GM12878 (cell line): ENCODE data around the gene STARD8. TPM values are rescaled to one million over a fixed set of nuclear protein-coding genes. Genes with fewer than 3 reads are reported as not detected.

Source experiments
- ATAC-seq: fragments of 200-7000 bp; cut with Tn5 transposase; 3 replicates; pipeline ENCODE4 v1.9.1; 2020; ENCODE audit warnings: mild to moderate bottlenecking, moderate library complexity
- BruUV-seq: library from RNA; stranded (reverse); fragments of 400-500 nt; replicated peaks from 2 replicates; lab custom pipeline; 2021; lab: Mats Ljungman, UMichigan
- CTCF ChIA-PET: fragments of 300-600 bp; sonication (Branson Sonifier 250); formaldehyde crosslinking; extraction: SDS; loops from one replicate; lab custom pipeline; 2021; ENCODE audit warnings: inconsistent platforms; lab: Yijun Ruan, JAX
- POLR2A ChIA-PET: fragments of 350-600 bp; formaldehyde crosslinking; extraction: SDS; loops from one replicate; lab custom pipeline; 2021; ENCODE audit warnings: inconsistent platforms; lab: Charles Lee
- RAD21 ChIA-PET: fragments of 300-600 bp; sonication (Branson Sonifier 250); formaldehyde crosslinking; loops from one replicate; lab custom pipeline; 2023; ENCODE audit warnings: antibody characterized with exemption; ENCODE audit not compliant: unreplicated experiment; lab: Charles Lee
- SMC1A ChIA-PET: fragments of 300-600 bp; sonication (Branson Sonifier 250); formaldehyde crosslinking; loops from one replicate; lab custom pipeline; 2023; ENCODE audit not compliant: unreplicated experiment, uncharacterized antibody; lab: Charles Lee
- DNase-seq: peaks from one replicate; pipeline ENCODE4 v3.0.0-alpha.2; 2011; ENCODE audit warnings: low read depth, low spot score
- FAIRE-seq: peaks from 3 replicates; lab custom pipeline; 2011; peaks lifted over from hg19 to GRCh38; lab: Jason Lieb, UNC
- H2AFZ ChIP-seq: 2 replicates; pipeline ENCODE4 v1.6.0; 2011; ENCODE audit warnings: low read depth, low read length, control low read depth; ENCODE audit not compliant: control insufficient read depth
- H3K27ac ChIP-seq: 2 replicates; pipeline ENCODE4 v1.5.1; 2011; ENCODE audit warnings: control low read depth; ENCODE audit not compliant: control insufficient read depth, insufficient read depth
- H3K27me3 ChIP-seq, 2 experiments: replicated peaks in 1 of 2; 2 replicates each; pipeline versions ENCODE4 v1.6.0 to v1.6.1; 2011; ENCODE audit warnings: low read length in 1 of 2; ENCODE audit not compliant: control insufficient read depth in 2 of 2, insufficient read depth in 2 of 2
- H3K36me3 ChIP-seq, 2 experiments: 2 replicates each; pipeline ENCODE4 v1.5.1; 2011; ENCODE audit warnings: low read length in 1 of 2; ENCODE audit not compliant: control insufficient read depth in 2 of 2, insufficient read depth in 2 of 2
- H3K4me1 ChIP-seq: 2 replicates; pipeline ENCODE4 v1.6.1; 2011; ENCODE audit warnings: mild to moderate bottlenecking, low read length, moderate library complexity, mixed read lengths; ENCODE audit not compliant: control insufficient read depth, insufficient read depth
- H3K4me2 ChIP-seq: 2 replicates; pipeline ENCODE4 v1.6.0; 2011; ENCODE audit warnings: control low read depth; ENCODE audit not compliant: control insufficient read depth, insufficient read depth
- H3K4me3 ChIP-seq: fragments of 200-600 bp; sonication (generic); 2 replicates; pipeline ENCODE4 v1.5.1; 2016
- H3K79me2 ChIP-seq: 2 replicates; pipeline ENCODE4 v1.6.0; 2011; ENCODE audit warnings: low read length; ENCODE audit not compliant: control insufficient read depth, insufficient read depth
- H3K9ac ChIP-seq: 2 replicates; pipeline ENCODE4 v1.8.0; 2011; ENCODE audit warnings: low read length, control low read depth, mixed read lengths; ENCODE audit not compliant: control insufficient read depth, insufficient read depth
- H3K9me3 ChIP-seq: replicated peaks from 3 replicates; pipeline ENCODE4 v1.5.1; 2011; ENCODE audit warnings: mild to moderate bottlenecking, low read length; ENCODE audit not compliant: control insufficient read depth, insufficient read depth
- H4K20me1 ChIP-seq: 2 replicates; pipeline ENCODE4 v1.6.0; 2011; ENCODE audit not compliant: control insufficient read depth, insufficient read depth
- FOXM1 ChIP-seq: IDR thresholded peaks from 2 replicates; pipeline ENCODE4 v1.6.1; 2012; ENCODE audit warnings: low read depth, mild to moderate bottlenecking, inconsistent platforms, low read length, moderate library complexity
- GABPA ChIP-seq: IDR thresholded peaks from 2 replicates; pipeline ENCODE4 v1.6.1; 2014; ENCODE audit warnings: antibody characterized with exemption, low read depth, mild to moderate bottlenecking, inconsistent platforms
- KDM1A ChIP-seq: fragments of 200-600 bp; sonication (generic); IDR thresholded peaks from 2 replicates; pipeline ENCODE4 v1.6.1; 2016; ENCODE audit warnings: borderline replicate concordance
- RUNX3 ChIP-seq: IDR thresholded peaks from 2 replicates; pipeline ENCODE4 v1.6.1; 2012; ENCODE audit warnings: low read length, inconsistent platforms
- SIX5 ChIP-seq: IDR thresholded peaks from 2 replicates; pipeline ENCODE4 v1.6.1; 2011; ENCODE audit warnings: mild to moderate bottlenecking, low read depth, low read length, moderate library complexity; ENCODE audit not compliant: severe bottlenecking
- TARDBP ChIP-seq: IDR thresholded peaks from 2 replicates; pipeline ENCODE4 v1.6.1; 2016; ENCODE audit warnings: borderline replicate concordance
- TBL1XR1 ChIP-seq: IDR thresholded peaks from 2 replicates; pipeline ENCODE4 v1.6.1; 2012; ENCODE audit warnings: low read depth, low read length, improper control_type of control experiment
- ZBTB40 ChIP-seq: fragments of 450-650 bp; IDR thresholded peaks from 2 replicates; pipeline ENCODE4 v1.6.1; 2016; ENCODE audit warnings: mild to moderate bottlenecking, moderate library complexity, borderline replicate concordance
- WGBS: methylation state at CpG from one replicate; pipeline ENCODE4 v1.1.6; 2016; ENCODE audit warnings: low lambda C conversion rate; ENCODE audit not compliant: insufficient replicate concordance, insufficient coverage; ENCODE audit errors: missing lambda C conversion rate; 5-methylcytosine and 5-hydroxymethylcytosine counted together
- in situ Hi-C: fragments of 300-500 bp; cut with MboI; formaldehyde crosslinking; loops from 9 replicates; pipeline ENCODE4 v1.14.3; 2018; ENCODE audit warnings: mixed read lengths
- intact Hi-C: fragments of 100-400 bp; cut with micrococcal nuclease; formaldehyde crosslinking; loops from one replicate; pipeline ENCODE4 v1.14.2; 2022; ENCODE audit not compliant: unreplicated experiment
- polyA plus RNA-seq, 11 experiments: library from polyadenylated mRNA; depleted of rRNA in 4 of 11; unstranded in 6 of 11; stranded (reverse) in 5 of 11; fragments of >200 nt; fragmentation: Nextera tagmentation in 4 of 11; fragmentation: Illumina TruSeq in 1 of 11; extraction: Ambion mirVana in 4 of 11; extraction: Trizol in 1 of 11; gene quantifications; 1 replicate in 1 of 11; 2 replicates in 10 of 11; pipeline versions ENCODE4 v1.2.1 to v1.2.3, GENCODE V29; 2011 to 2016; ENCODE audit warnings: inconsistent platforms in 2 of 11, missing spikeins in 2 of 11, low read depth in 1 of 11
- total RNA-seq, 4 experiments: library from RNA; depleted of rRNA in 3 of 4; stranded (reverse); fragments of >200 nt in 3 of 4; fragmentation: Illumina TruSeq in 1 of 4; extraction: Trizol in 1 of 4; gene quantifications; 2 replicates each; pipeline versions ENCODE4 v1.2.1 to v1.2.3, GENCODE V29; 2013 to 2021

The STARD8 gene
- total and polyA plus RNA-seq, 10 of the 15 experiments (the other 5 are each of a cell fraction or from before 2014, with no cell fraction given): 0.03 to 0.14 (median 0.07) TPM; not detected in 6

- no peak overlapping the region for H3K27ac ChIP-seq
- 35% methylated on average over 4 of the region's 4 CpGs for WGBS
- ATAC-seq: no peak
- no peaks in the 10 kb centered on the region for H3K4me1 ChIP-seq
- DNase-seq: no peak
- H4K20me1 ChIP-seq: no peaks in the 10 kb centered on the region
- BruUV-seq: no TSS peak
- no peaks in the 10 kb centered on the region for H3K36me3 ChIP-seq
- no peak overlapping the region for H3K4me2 ChIP-seq
- H2AFZ ChIP-seq: no peak overlapping the region
- no peak for FAIRE-seq
- H3K9me3 ChIP-seq: no peaks in the 10 kb centered on the region
- no peak overlapping the region for H3K9ac ChIP-seq
- no peaks in the 10 kb centered on the region for H3K79me2 ChIP-seq
- CTCF ChIA-PET: no interaction called here
- SMC1A ChIA-PET: no interaction called here
- POLR2A ChIA-PET: no interaction called here
- intact Hi-C loops (no loop called here), in situ Hi-C loops (no loop called here)
- TF ChIP-seq GABPA (no peak), FOXM1 (no peak), KDM1A (no peak), TBL1XR1 (no peak), SIX5 (no peak), ZBTB40 (no peak), TARDBP (no peak), RUNX3 (no peak)
- no peaks in the 10 kb centered on the region for H3K27me3 ChIP-seq
- RAD21 ChIA-PET: no interaction called here
- no peak overlapping the region for H3K4me3 ChIP-seq
These were observed 28.1 kb downstream of the STARD8 start for GRCh38 chrX:68675571-68675970.
